Trophoblast cell (in vitro differentiated cells and primary cell): ENCODE data around the gene XG.

Experiments used
- DNase-seq, 2 donors: peaks; one replicate each; pipeline ENCODE4 v3.0.0-alpha.2; 2016
- H2AFZ ChIP-seq: 2 replicates; pipeline ENCODE4 v1.6.1; 2013; ENCODE audit warnings: low read length, moderate library complexity, mild to moderate bottlenecking; ENCODE audit not compliant: insufficient read depth, poor library complexity
- H2AK5ac ChIP-seq: 2 replicates; pipeline ENCODE4 v1.6.1; 2013; ENCODE audit warnings: mild to moderate bottlenecking, low read length
- H2BK120ac ChIP-seq: 2 replicates; pipeline ENCODE4 v1.6.1; 2013; ENCODE audit warnings: low read length, mild to moderate bottlenecking, moderate library complexity; ENCODE audit not compliant: insufficient read depth, poor library complexity
- H2BK12ac ChIP-seq: 2 replicates; pipeline ENCODE4 v1.6.1; 2013; ENCODE audit warnings: mild to moderate bottlenecking, low read length, moderate library complexity
- H2BK5ac ChIP-seq: 2 replicates; pipeline ENCODE4 v1.6.1; 2013; ENCODE audit warnings: low read length, low read depth, moderate library complexity, mild to moderate bottlenecking; ENCODE audit not compliant: poor library complexity
- H3K14ac ChIP-seq: 2 replicates; pipeline ENCODE4 v1.6.1; 2013; ENCODE audit warnings: mild to moderate bottlenecking, low read length
- H3K18ac ChIP-seq: 2 replicates; pipeline ENCODE4 v1.6.1; 2013; ENCODE audit warnings: mild to moderate bottlenecking, low read length
- H3K23ac ChIP-seq: 2 replicates; pipeline ENCODE4 v1.6.1; 2013; ENCODE audit warnings: low read length
- H3K27ac ChIP-seq: 2 replicates; pipeline ENCODE4 v1.5.1; 2013; ENCODE audit warnings: low read depth, mild to moderate bottlenecking, inconsistent platforms, low read length, moderate library complexity
- H3K27me3 ChIP-seq: 2 replicates; pipeline ENCODE4 v1.6.1; 2013; ENCODE audit warnings: inconsistent platforms, mild to moderate bottlenecking, low read length, moderate library complexity; ENCODE audit not compliant: insufficient read depth
- H3K36me3 ChIP-seq, 2 experiments: 1 replicate in 1 of 2; 2 replicates in 1 of 2; pipeline ENCODE4 v1.6.1; 2013; ENCODE audit warnings: low read length in 2 of 2, mild to moderate bottlenecking in 2 of 2, moderate library complexity in 1 of 2; ENCODE audit not compliant: insufficient read depth in 2 of 2, control insufficient read depth in 1 of 2
- H3K4ac ChIP-seq: 2 replicates; pipeline ENCODE4 v1.6.1; 2013; ENCODE audit warnings: low read depth, mild to moderate bottlenecking, low read length, moderate library complexity
- H3K4me1 ChIP-seq, 2 experiments: 1 replicate in 1 of 2; 2 replicates in 1 of 2; pipeline ENCODE4 v1.6.1; 2013; ENCODE audit warnings: low read length in 2 of 2, mild to moderate bottlenecking in 2 of 2, moderate library complexity in 1 of 2; ENCODE audit not compliant: insufficient read depth in 2 of 2, control insufficient read depth in 1 of 2
- H3K4me2 ChIP-seq: 2 replicates; pipeline ENCODE4 v1.6.1; 2013; ENCODE audit warnings: inconsistent platforms, mild to moderate bottlenecking, low read length, moderate library complexity
- H3K4me3 ChIP-seq: 2 replicates; pipeline ENCODE4 v1.5.1; 2013; ENCODE audit warnings: mild to moderate bottlenecking, low read depth, low read length, inconsistent platforms
- H3K79me1 ChIP-seq: one replicate; pipeline ENCODE4 v1.6.1; 2013; ENCODE audit warnings: low read length
- H3K79me2 ChIP-seq: 2 replicates; pipeline ENCODE4 v1.6.1; 2013; ENCODE audit warnings: low read length, mild to moderate bottlenecking; ENCODE audit not compliant: control insufficient read depth, insufficient read depth, poor library complexity
- H3K9ac ChIP-seq: 2 replicates; pipeline ENCODE4 v1.6.1; 2013; ENCODE audit warnings: mild to moderate bottlenecking, low read length
- H3K9me3 ChIP-seq: 2 replicates; pipeline ENCODE4 v1.6.1; 2013; ENCODE audit warnings: low read depth, mild to moderate bottlenecking, control low read depth, inconsistent platforms, low read length; ENCODE audit not compliant: insufficient read depth
- H4K12ac ChIP-seq: 2 replicates; pipeline ENCODE4 v1.6.1; 2013; ENCODE audit warnings: low read depth, mild to moderate bottlenecking, low read length, moderate library complexity
- H4K8ac ChIP-seq: 2 replicates; pipeline ENCODE4 v1.6.1; 2013; ENCODE audit warnings: low read depth, mild to moderate bottlenecking, low read length, moderate library complexity
- H4K91ac ChIP-seq: one replicate; pipeline ENCODE4 v1.6.1; 2013; ENCODE audit warnings: low read depth, mild to moderate bottlenecking, low read length, moderate library complexity
- whole genome bisulfite sequencing: extraction: QIAGEN DNeasy Blood & Tissue Kit; methylation state at CpG from one replicate; pipeline ENCODE4 v1.1.7; 2013; ENCODE audit warnings: missing lambda C conversion rate; ENCODE audit not compliant: insufficient read length, insufficient coverage; ENCODE audit errors: extremely low coverage; 5-methylcytosine and 5-hydroxymethylcytosine counted together

Gene XG

DNA sequence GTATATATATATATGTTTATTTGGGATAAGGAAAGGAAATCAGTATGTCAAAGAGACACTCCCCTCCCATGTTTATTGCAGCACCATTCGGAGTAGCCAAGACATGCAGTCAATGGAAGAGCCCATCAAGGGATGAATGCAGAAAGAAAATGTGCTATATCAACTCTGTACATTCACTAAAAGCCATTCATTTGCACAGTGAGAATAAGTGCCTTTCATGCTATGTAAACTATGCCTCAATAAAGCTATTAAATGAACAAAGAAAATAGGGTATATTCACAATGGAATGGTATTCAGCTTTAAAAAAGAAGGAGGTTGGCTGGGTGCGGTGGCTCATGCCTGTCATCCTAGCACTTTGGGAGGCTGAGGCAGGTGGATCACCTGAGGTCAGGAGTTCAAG, 40.4 kb upstream of the XG start:
- H3K4ac ChIP-seq: no peak overlapping the region
- no peak overlapping the region for H3K9ac ChIP-seq
- H3K27ac ChIP-seq: no peak overlapping the region
- no peak overlapping the region for H2BK12ac ChIP-seq
- no peaks in the 10 kb centered on the region for H3K27me3 ChIP-seq
- peaks cover 7% of the 10 kb centered on the region for H3K79me2 ChIP-seq
- H4K8ac ChIP-seq: no peak overlapping the region
- DNase-seq: no peak
- H3K36me3 ChIP-seq: peaks cover 10 to 24% of the 10 kb centered on the region in 2 experiments
- H4K12ac ChIP-seq: no peak overlapping the region
- H3K14ac ChIP-seq: no peak overlapping the region
- no peak overlapping the region for H2BK120ac ChIP-seq
- no CpG with 5 or more reads among the region's 2 CpGs for WGBS
- H3K4me1 ChIP-seq: peaks cover 30 to 51% of the 10 kb centered on the region in 2 experiments
- no peak overlapping the region for H3K18ac ChIP-seq
- H2AFZ ChIP-seq: no peak overlapping the region
- H2BK5ac ChIP-seq: no peak overlapping the region
- H3K4me2 ChIP-seq: no peak overlapping the region
- no peak overlapping the region for H2AK5ac ChIP-seq
- H3K23ac ChIP-seq: no peak overlapping the region
- H3K4me3 ChIP-seq: no peak overlapping the region
- no peak overlapping the region for H4K91ac ChIP-seq
- peaks cover 19% of the 10 kb centered on the region for H3K79me1 ChIP-seq
- peaks cover 11% of the 10 kb centered on the region for H3K9me3 ChIP-seq

DNA sequence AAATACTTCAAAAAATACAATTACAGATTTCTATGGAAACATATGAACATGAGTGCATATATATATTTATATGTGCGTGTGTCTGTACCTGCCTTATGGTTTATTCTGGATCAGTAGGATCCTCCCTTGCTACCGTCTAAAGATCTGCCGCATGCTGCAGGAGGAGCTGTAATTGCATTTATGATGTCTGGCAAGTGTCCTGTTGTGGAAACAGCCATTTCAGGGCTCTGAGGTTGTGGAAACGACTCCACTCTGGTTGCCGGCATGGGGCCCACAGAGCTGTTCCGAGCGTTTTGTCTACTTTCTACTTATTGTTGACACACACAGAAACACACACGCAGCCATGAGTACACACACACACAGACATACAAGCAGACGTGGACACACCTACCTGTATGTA, 39.4 kb upstream of the XG start:
- no peak overlapping the region for H3K27ac ChIP-seq
- no peak overlapping the region for H2AK5ac ChIP-seq
- no peak overlapping the region for H3K4me3 ChIP-seq
- no peak overlapping the region for H2BK5ac ChIP-seq
- H2AFZ ChIP-seq: no peak overlapping the region
- no peak overlapping the region for H4K91ac ChIP-seq
- WGBS: no CpG with 5 or more reads among the region's 9 CpGs
- H3K4ac ChIP-seq: no peak overlapping the region
- peaks cover 21% of the 10 kb centered on the region for H3K79me1 ChIP-seq
- H3K36me3 ChIP-seq: peaks cover 18 to 31% of the 10 kb centered on the region in 2 experiments
- no peak overlapping the region for H4K12ac ChIP-seq
- peaks cover 12% of the 10 kb centered on the region for H3K9me3 ChIP-seq
- H3K79me2 ChIP-seq: peaks cover 9% of the 10 kb centered on the region
- no peak overlapping the region for H3K23ac ChIP-seq
- no peak overlapping the region for H2BK12ac ChIP-seq
- peaks cover 26 to 45% of the 10 kb centered on the region in 2 experiments for H3K4me1 ChIP-seq
- H3K18ac ChIP-seq: no peak overlapping the region
- no peaks in the 10 kb centered on the region for H3K27me3 ChIP-seq
- no peak overlapping the region for H3K9ac ChIP-seq
- no peak overlapping the region for H3K4me2 ChIP-seq
- no peak overlapping the region for H3K14ac ChIP-seq
- DNase-seq: no peak
- no peak overlapping the region for H2BK120ac ChIP-seq
- H4K8ac ChIP-seq: no peak overlapping the region

DNA sequence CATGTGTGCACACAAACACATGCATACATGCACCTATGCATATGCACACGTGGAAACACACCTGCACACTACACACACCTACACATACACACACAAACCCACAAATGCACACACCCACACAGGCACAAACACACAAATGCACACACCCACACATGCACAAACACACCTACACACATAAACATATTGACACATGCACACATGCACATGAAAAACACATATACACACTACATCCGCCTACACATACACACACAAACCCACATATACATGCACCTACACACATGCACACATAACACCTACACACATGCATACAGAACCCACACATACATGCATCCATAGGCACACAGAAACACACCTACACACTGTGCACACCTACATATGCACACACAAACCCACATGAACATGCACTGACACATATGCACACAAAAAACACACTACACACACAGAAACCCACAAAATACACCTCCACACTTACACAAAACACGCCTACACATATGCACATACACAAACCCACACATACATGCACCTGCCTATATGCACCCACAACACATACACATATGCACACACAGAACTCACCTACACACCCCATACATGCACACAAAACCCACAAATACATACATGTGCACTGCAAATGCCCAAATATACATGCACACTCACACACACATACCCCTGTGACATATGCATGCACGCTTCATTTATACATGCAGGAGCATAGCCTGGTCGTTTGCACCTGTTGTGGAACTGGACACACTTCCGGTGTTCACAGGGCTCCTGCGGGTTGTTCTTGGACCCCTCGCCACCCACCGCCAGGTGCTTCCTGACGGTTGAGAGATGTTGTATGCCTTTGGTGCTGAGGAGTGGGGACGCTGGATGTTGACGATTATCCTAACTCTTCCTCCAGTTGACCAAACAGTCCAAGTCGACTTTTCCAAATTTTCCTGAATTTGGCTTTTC, 38.7 kb upstream of the XG start:
- H3K27me3 ChIP-seq: no peaks in the 10 kb centered on the region
- peaks cover 19 to 38% of the 10 kb centered on the region in 2 experiments for H3K4me1 ChIP-seq
- no peak overlapping the region for H4K91ac ChIP-seq
- H3K27ac ChIP-seq: no peak overlapping the region
- H3K79me1 ChIP-seq: peaks cover 15% of the 10 kb centered on the region
- H3K18ac ChIP-seq: no peak overlapping the region
- DNase-seq: no peak
- H3K9me3 ChIP-seq: peaks cover 12% of the 10 kb centered on the region
- no peak overlapping the region for H2BK5ac ChIP-seq
- H3K4me3 ChIP-seq: no peak overlapping the region
- H3K36me3 ChIP-seq: peaks cover 22 to 37% of the 10 kb centered on the region in 2 experiments
- H3K4me2 ChIP-seq: no peak overlapping the region
- no peak overlapping the region for H3K4ac ChIP-seq
- H3K79me2 ChIP-seq: peaks cover 7% of the 10 kb centered on the region
- no peak overlapping the region for H2BK12ac ChIP-seq
- WGBS: 100% methylated on average over 1 of the region's 13 CpGs
- peak overlapping the region; percentile 45 for H3K9ac ChIP-seq
- H4K8ac ChIP-seq: no peak overlapping the region
- H4K12ac ChIP-seq: no peak overlapping the region
- H2AFZ ChIP-seq: no peak overlapping the region
- no peak overlapping the region for H2BK120ac ChIP-seq
- no peak overlapping the region for H2AK5ac ChIP-seq
- no peak overlapping the region for H3K14ac ChIP-seq
- peak overlapping the region; percentile 73 for H3K23ac ChIP-seq

DNA sequence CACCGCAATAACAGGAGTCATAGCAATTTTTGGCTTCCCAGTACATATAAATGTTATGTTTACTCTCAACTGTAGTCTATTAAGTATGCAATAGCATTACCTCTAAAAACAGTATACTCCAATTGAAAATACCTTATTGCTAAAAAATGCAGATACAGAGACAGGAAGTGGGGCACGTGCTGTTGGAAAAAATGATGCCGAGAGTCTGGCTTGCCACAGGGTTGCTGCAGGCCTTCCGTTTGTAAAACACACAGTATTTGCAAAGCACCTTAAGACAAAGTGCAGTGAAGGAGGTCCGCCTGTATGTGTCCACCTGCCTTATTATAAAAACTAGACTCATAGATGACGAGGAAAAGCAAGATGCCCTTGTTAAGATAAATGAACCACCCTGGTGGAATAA, 37.3 kb upstream of the XG start:
- no peak overlapping the region for H2BK12ac ChIP-seq
- H3K79me2 ChIP-seq: peaks cover 7% of the 10 kb centered on the region
- H2BK120ac ChIP-seq: peak overlapping the region; percentile 62
- H4K91ac ChIP-seq: peak overlapping the region; percentile 59
- no peak overlapping the region for H3K18ac ChIP-seq
- peak overlapping the region; percentile 76 for H3K27ac ChIP-seq
- H2AFZ ChIP-seq: no peak overlapping the region
- peak overlapping the region; percentile 75 for H2BK5ac ChIP-seq
- no peak overlapping the region for H3K9ac ChIP-seq
- H4K8ac ChIP-seq: peak overlapping the region; percentile 54
- WGBS: no CpG with 5 or more reads among the region's 6 CpGs
- H3K9me3 ChIP-seq: peaks cover 7% of the 10 kb centered on the region
- H3K79me1 ChIP-seq: peaks cover 15% of the 10 kb centered on the region
- H3K4ac ChIP-seq: no peak overlapping the region
- peak overlapping the region; percentile 43 for H3K4me2 ChIP-seq
- H3K36me3 ChIP-seq: peaks cover 25 to 40% of the 10 kb centered on the region in 2 experiments
- DNase-seq: no peak
- no peak overlapping the region for H4K12ac ChIP-seq
- no peak overlapping the region for H2AK5ac ChIP-seq
- H3K4me1 ChIP-seq: peaks cover 15 to 24% of the 10 kb centered on the region in 2 experiments
- no peak overlapping the region for H3K23ac ChIP-seq
- no peak overlapping the region for H3K4me3 ChIP-seq
- no peaks in the 10 kb centered on the region for H3K27me3 ChIP-seq
- no peak overlapping the region for H3K14ac ChIP-seq
